ELF-1 (cell line): ENCODE data around the gene STUB1.

Experiments
- DNase-seq: peaks from one replicate; pipeline ENCODE4 v3.0.0-alpha.2; 2016; ENCODE audit warnings: low read depth, low spot score

Gene STUB1

DNA sequence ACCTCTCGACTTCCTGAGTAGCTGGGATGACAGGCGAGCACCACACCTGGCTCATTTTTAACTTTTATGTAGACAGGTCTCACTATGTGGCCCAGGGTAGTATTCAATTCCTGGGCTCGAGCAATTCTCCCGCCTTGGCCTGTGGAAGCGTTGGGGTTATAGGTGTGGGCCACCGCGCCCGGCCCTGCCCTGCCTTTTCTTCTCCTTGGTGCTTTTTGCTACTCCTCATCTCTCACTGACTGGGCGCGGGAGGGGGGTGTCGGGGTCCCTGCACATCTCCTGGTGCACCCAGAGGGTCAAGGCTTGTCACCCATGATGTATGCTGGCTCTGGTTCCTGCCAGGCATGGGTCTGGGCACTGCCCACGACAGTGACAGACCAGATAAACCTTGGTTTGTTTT is 35.7 kb upstream of the STUB1 start:
- no peak for DNase-seq

DNA sequence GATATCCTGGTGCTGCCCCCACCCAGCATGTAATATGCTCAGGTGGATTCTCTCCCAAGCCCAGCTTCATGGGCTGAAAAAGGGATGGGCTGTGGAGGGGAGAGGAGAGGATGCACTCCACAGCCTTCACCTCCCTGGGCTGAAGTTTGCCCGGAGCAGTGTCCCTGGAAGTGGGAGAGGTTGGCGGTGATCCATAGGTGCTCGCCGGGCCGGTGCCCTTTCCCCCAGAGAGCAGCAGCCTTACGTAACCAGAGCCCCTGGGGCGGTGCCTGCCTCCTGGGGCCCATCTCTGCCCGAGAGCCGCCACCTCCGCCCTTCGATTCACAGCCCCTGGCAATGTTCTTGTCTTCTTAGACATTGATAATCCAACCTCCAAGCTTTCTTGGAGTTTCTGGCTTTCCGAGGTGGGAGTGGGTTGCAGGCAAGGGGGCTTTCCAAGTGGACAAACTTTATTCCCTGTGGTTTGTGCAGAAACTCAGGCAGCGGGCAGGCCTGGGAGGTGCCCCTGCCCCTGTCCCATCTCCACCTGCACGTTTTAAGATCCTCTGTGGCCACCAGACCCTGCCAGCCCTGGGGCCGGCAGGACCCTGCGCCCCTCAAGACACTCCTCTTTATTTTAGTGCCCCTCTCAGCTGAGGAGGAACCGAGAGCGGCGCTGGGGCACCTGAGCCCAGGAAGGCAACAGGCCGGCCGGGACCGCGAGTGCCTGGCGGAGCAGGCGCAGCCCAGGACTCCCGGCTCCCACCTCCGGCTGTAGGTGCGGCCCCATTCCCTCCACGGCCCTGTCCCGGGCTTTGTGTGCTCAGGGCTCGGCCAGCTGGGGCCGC is 34.1 kb upstream of the STUB1 start:
- DNase-seq, result no peak

DNA sequence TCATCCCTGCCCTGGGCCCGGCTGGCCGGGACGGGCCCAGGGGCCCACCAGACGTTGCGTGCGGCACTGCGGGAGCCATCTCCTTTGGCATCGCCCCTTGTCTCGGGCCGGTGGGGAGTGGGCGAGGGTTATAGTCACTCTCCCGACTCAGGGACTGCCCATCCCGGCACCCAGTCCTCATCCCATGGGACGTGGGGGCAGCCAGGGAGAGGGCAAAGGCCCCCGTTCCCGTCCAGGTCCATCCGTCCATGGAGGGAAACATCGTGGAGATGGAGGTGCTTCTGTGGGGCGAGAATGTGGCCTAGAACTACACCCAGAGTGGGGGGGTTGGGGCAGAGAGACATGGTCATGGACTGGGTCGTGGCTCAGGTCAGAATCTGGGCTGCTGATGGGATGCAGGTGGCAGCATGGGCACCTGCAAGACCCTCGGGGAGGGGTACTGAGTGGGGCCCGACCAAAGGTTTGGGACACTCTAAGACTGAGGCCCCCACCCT is 33.5 kb upstream of the STUB1 start:
- no peak for DNase-seq

DNA sequence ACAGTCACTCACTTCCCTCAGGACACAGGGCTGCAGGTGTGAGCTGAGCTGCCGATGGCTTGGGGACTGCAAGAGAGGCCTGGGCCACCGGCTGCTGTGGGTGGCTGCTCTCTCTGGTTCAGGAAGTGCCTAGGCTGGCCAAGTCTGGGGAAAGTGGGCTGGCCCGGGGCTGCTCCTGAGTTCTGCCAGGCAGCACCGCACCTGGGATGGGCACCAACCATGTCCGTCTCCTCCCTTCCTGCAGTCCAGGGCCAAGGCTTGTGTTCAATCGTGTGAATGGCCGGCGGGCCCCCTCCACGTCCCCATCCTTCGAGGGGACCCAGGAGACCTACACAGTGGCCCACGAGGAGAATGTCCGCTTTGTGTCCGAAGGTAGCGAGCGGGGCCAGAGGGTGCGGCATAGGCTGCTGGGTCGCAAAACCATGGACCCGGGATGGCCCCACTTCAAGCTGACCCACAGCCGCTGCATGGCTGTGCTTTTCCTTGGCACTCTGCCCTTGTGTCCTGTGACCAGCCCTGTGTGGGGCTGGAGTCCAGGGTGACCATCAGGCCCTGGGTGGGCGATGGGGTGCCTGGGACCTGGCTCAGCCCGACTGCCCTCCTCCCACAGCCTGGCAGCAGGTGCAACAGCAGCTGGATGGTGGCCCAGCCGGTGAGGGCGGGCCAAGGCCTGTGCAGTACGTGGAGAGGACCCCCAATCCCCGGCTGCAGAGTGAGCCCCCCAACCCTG is 32.9 kb upstream of the STUB1 start:
- no peak for DNase-seq

DNA sequence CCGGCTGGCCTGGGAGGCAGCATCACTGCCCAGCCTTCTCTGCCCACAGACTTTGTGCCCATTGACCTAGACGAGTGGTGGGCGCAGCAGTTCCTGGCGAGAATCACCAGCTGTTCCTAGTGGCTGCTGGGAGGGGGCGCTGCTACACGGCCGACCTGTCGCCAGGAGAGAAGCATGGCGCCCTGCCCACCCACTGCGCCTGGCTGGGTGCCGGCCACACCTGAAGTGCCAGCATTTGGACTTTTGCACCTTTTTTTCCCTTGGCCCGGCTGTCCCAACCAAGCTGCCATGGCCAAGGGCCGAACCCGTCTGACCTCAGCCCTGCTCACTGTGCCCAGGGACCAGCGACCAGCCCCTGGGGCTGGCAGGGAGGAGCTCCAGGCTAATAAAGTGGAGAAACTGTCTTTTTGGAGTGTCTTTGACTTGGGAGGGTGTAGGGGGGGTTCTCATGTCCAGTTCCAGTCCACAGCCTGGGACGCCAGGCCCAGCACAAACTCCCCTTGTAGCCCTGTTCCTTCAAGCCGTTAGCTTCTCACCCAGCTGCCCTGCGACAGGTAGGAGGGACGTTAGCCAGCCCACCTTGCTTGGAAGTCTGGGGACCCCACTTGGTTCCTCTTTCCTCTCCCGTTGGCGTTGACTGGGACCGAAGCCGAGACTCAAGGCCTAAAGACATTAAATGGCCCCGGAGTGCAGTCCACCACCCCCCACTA is 32.0 kb upstream of the STUB1 start:
- no peak for DNase-seq

GRCh38 chr16:648781-649589 is 31.2 kb upstream of the STUB1 start, which contains the start of gene WDR90:
Gene WDR90 (plus strand): TSS chr16:649365. CDS start chr16:649417, 52 bp downstream.
- peak; percentile 96 for DNase-seq

- no peak for DNase-seq
Observed at GRCh38 chr16:649631-650030, 30.6 kb upstream of the STUB1 start.

- DNase-seq, result no peak
Observed at GRCh38 chr16:651844-652243, 28.4 kb upstream of the STUB1 start.

GRCh38 chr16:652454-653305 is 27.5 kb upstream of the STUB1 start:
- no peak for DNase-seq

DNA sequence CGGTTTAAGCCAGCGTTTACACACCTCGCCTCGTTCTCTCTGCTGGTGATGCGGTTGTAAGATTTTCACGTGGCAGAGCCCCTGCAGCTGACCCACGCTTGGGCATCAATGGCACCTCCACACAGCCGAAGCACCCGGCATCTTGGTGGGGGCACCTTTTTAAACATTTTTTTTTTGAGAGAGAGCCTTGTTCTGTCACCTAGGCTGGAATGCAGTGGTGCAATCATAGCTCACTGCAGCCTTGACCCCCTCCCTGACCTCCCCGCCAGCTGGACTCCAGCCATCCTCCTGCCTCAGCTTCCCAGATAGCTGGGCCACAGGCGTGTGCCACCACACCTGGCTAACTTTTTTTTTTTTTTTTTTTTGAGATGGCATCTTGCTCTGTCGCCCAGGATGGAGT is 26.2 kb upstream of the STUB1 start:
- no peak for DNase-seq

DNA sequence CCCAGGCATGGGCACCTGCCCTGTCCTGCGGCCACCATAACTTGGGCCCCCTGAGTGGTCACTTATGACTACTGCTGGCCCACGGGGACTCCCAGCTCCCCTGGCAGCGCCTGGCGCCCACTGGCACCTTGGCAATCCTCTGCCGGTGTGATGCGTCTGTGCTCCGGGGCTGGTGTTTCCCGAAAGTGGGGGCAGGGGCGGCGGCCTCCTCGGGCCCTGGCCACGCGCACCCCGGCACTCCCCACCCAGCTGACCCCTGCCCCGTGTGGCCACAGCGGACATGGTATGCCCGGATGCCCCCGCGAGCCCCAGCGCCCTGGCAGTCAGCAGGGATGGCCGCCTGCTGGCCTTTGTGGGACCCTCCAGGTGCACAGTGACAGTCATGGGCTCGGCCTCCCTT is 22.7 kb upstream of the STUB1 start:
- no peak for DNase-seq

- no peak for DNase-seq
Observed at GRCh38 chr16:658679-659571, 21.3 kb upstream of the STUB1 start.

- no peak for DNase-seq
Observed at GRCh38 chr16:659618-660017, 20.6 kb upstream of the STUB1 start.

- no peak for DNase-seq
Observed at GRCh38 chr16:660132-660458, 20.1 kb upstream of the STUB1 start.

GRCh38 chr16:660459-661183 is 19.6 kb upstream of the STUB1 start:
- peak; percentile 93 for DNase-seq

DNA sequence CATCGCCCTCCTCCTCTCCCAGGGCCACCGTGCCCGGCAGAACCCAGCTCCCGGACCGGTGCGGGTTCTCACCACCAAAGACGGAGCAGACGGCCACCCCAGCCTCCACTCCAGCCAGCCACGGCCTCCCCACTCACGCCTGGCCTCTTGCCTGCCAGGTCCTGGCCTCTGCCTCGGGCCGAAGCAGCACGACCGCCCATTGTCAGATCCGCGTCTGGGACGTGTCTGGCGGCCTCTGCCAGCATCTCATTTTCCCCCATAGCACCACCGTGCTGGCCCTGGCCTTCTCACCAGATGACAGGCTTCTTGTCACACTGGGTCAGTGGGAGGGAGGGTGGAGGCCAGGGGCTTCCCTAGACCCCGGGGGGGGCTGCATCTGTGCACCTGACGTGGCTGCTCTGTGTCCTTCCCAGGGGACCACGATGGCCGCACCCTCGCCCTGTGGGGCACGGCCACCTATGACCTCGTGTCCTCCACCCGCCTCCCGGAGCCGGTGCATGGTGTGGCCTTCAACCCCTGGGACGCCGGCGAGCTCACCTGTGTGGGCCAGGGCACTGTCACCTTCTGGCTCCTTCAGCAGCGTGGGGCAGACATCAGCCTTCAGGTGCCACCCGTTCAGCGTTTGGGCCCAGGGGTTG is 18.9 kb upstream of the STUB1 start:
- no peak for DNase-seq

DNA sequence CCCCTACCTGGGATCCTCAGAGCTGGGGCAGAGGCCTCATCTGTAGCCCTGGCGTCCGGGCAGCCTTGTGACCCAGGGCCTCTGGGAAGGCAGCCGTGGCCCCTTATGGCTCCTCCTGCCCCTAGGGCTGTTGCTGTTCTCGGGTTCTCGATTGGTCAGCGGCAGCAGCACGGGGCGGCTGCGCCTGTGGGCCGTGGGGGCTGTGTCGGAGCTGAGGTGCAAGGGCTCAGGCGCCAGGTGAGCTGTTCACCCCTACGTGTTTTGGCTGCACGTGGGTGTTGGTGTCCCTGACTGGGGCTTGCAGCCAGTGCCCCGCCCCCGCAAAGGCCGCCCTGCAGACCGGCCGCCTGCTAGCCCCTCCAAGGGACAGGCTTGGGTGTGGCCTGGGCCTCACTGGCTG is 18.1 kb upstream of the STUB1 start:
- no peak for DNase-seq

- DNase-seq, result no peak
Observed at GRCh38 chr16:662597-662996, 17.6 kb upstream of the STUB1 start.
